HT-29 (cell line): Measurements from ENCODE around the gene SLC6A9. TPM values are rescaled to one million over a fixed set of nuclear protein-coding genes. Genes with fewer than 3 reads are reported as not detected.

Experiments used
- DNase-seq: peaks from one replicate; pipeline ENCODE4 v3.0.0-alpha.2; 2015; ENCODE audit warnings: low spot score
- total RNA-seq: library from RNA; depleted of rRNA; stranded (reverse); fragments of >200 nt; shearing (Covaris generic); gene quantifications from 2 replicates; pipeline ENCODE4 v1.2.3, GENCODE V29; 2014; rRNA removed

The SLC6A9 gene
- total RNA-seq, 1 experiment from 2014 or later = 1.0 TPM

DNA sequence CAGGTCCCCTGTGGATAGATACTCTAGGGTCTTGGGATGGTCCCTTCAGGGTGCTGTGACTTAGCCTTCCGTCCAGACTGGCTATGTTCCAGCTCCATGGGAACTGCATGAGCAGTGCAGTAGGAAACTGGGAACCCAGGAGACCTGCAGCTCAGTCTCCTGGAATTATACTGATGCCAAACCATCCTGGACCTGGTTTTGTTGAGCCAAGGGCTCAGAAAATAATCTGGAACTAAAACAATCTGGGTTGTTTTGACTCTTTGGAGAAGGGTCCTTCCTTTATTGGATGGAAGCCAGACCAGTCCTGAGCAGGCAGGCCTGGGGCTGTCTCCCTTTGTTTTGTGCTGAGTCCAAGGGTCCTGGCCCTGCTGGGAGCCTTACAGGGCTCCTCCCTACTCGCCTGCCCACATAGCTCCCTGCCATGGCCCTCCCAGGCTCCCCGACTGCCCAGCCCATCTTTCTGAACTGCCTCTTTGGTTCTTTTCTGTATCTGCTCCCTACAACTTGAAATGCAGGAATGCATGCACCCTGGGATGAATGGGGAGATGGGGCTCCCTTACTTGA is 83.3 kb downstream of the SLC6A9 start:
- DNase-seq = no peak

DNA sequence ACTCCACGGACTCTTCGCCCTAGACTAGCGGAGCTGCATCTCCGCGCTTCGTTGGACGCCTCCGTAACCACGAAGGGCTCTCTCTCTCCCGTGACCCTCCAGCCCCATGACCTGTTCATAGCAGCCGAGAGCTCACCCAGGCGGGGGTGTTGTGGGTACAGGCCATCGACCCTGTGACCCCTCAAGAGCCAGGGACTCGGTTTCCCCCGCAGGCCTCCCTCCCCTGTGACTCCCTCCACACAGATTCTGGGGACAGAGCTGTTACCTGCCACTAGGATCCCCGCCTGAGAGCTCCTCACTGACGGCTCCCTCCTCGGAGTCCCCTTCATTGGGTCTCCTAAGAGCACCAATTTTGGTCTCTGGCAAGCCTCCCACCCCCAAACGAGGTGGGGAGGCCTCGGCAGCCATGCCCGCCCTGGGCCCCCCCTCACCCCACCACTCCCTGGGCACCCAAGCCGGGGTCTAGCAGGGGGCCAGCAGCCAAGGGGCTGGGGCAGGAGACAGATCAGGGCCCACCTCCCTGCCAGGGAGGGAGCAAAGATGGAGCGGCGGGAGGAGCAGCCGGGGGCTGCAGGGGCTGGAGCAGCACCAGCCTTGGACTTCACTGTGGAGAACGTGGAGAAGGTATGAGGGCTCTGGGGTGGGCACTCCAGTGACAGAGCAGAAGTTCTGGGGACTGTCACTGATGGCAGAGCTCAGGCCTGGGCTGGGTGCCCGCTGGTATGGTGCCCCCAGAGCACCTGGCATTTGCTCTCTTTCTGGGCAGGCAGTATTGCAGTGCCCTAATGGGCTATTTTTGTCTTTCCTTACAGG is 84.0 kb downstream of the SLC6A9 start:
- DNase-seq = no peak

Other genes starting within 250 kb of the SLC6A9 start
- not detected in 2 replicates for gene ARTN, start 97.7 kb downstream of the SLC6A9 start, total RNA-seq
- gene IPO13, start 84.5 kb downstream of the SLC6A9 start, total RNA-seq = 19.1 and 24.6 TPM in 2 replicates
- gene DPH2, start 61.5 kb downstream of the SLC6A9 start, total RNA-seq = 118 and 120 TPM in 2 replicates
- gene ATP6V0B, start 56.5 kb downstream of the SLC6A9 start, total RNA-seq = 254 and 277 TPM in 2 replicates
- gene B4GALT2, start 52.3 kb downstream of the SLC6A9 start, total RNA-seq = 153 and 159 TPM in 2 replicates
- 8.8 and 9.2 TPM in 2 replicates for gene CCDC24, start 39.9 kb downstream of the SLC6A9 start, total RNA-seq
- gene KLF17, start 87.4 kb upstream of the SLC6A9 start, total RNA-seq = not detected in 2 replicates
- gene KLF18, start 110.2 kb upstream of the SLC6A9 start, total RNA-seq = not detected in 2 replicates
- 29.7 and 43.9 TPM in 2 replicates for gene DMAP1, start 182.0 kb upstream of the SLC6A9 start, total RNA-seq